ENCODE results near the gene FAM20C. TPM values are rescaled to one million over a fixed set of nuclear protein-coding genes. Genes with fewer than 3 reads are reported as not detected.

Gene FAM20C
- total RNA-seq, 3 donors from 2014 or later (not counting 1 experiment from before 2014, with no cell fraction given): 1.2 to 8.6 (median 3.9) TPM

GRCh38 chr7:220151-220841, 27.9 kb downstream of the FAM20C start:
- no peak for TF ChIP-seq CTCF (IDR thresholded peaks at IDR 0.05)
- Histone ChIP-seq H3K4me1 (ENCODE audit: control insufficient read depth, insufficient read depth, low read length) (no peaks in the 10 kb centered on the region), H3K9me3 (ENCODE audit: control insufficient read depth, insufficient read depth, low read length) (no peaks in the 10 kb centered on the region), H3K4me3 (ENCODE audit: low read length) (no peak overlapping the region), H3K27ac (ENCODE audit: low read length) (no peak overlapping the region), H3K36me3 (ENCODE audit: control insufficient read depth, insufficient read depth, low read length) (no peaks in the 10 kb centered on the region), H3K27me3 (ENCODE audit: control insufficient read depth, insufficient read depth, low read length) (no peaks in the 10 kb centered on the region)
- Mint-ChIP-seq H3K27me3 (ENCODE audit: low read depth in 2 of 2) (no peaks in the 10 kb centered on the region), H3K9me3 (no peaks in the 10 kb centered on the region), H3K27ac (no peak overlapping the region), H3K36me3 (no peaks in the 10 kb centered on the region), H3K4me1 (no peaks in the 10 kb centered on the region), H3K4me3 (no peak overlapping the region)
- 72% methylated on average over 28 of the region's 28 CpGs for WGBS (ENCODE audit: insufficient coverage)
- no peak for DNase-seq
- intact Hi-C loops (cut with micrococcal nuclease): no loop called here
- ATAC-seq: no peak

- no peaks in the 10 kb centered on the region for H3K4me1 Mint-ChIP-seq
- TF ChIP-seq CTCF (IDR thresholded peaks at IDR 0.05): no peak
Observed at GRCh38 chr7:221978-222715, 29.8 kb downstream of the FAM20C start.

GRCh38 chr7:222716-223041, 30.3 kb downstream of the FAM20C start:
- H3K36me3 ChIP-seq (ENCODE audit: control insufficient read depth, insufficient read depth, low read length): no peaks in the 10 kb centered on the region
- no peak overlapping the region for H3K27ac ChIP-seq (ENCODE audit: low read length)
- no peaks in the 10 kb centered on the region for H3K4me1 ChIP-seq (ENCODE audit: control insufficient read depth, insufficient read depth, low read length)
- WGBS (ENCODE audit: insufficient coverage): 89% methylated on average over 10 of the region's 10 CpGs
- no peaks in the 10 kb centered on the region for H3K9me3 Mint-ChIP-seq
- no peak overlapping the region for H3K27ac Mint-ChIP-seq
- no peak overlapping the region for H3K4me3 ChIP-seq (ENCODE audit: low read length)
- no peak for DNase-seq
- peak in 1 of 3 donors; percentile 47 for ATAC-seq
- no peaks in the 10 kb centered on the region for H3K9me3 ChIP-seq (ENCODE audit: control insufficient read depth, insufficient read depth, low read length)
- no peaks in the 10 kb centered on the region for H3K27me3 ChIP-seq (ENCODE audit: control insufficient read depth, insufficient read depth, low read length)
- H3K4me1 Mint-ChIP-seq: no peaks in the 10 kb centered on the region
- no peaks in the 10 kb centered on the region for H3K36me3 Mint-ChIP-seq
- no peak overlapping the region for H3K4me3 Mint-ChIP-seq
- no peak for TF ChIP-seq CTCF (IDR thresholded peaks at IDR 0.05)
- intact Hi-C loops (cut with micrococcal nuclease): no loop called here
- no peaks in the 10 kb centered on the region for H3K27me3 Mint-ChIP-seq (ENCODE audit: low read depth in 2 of 2)

More at GRCh38 chr7:221978-222715, 29.8 kb downstream of the FAM20C start:
- peak in 1 of 3 donors; percentile 18 for ATAC-seq
- no peak overlapping the region for H3K27ac Mint-ChIP-seq
- Histone ChIP-seq H3K27ac (ENCODE audit: low read length) (no peak overlapping the region), H3K27me3 (ENCODE audit: control insufficient read depth, insufficient read depth, low read length) (no peaks in the 10 kb centered on the region), H3K36me3 (ENCODE audit: control insufficient read depth, insufficient read depth, low read length) (no peaks in the 10 kb centered on the region), H3K4me1 (ENCODE audit: control insufficient read depth, insufficient read depth, low read length) (no peaks in the 10 kb centered on the region), H3K4me3 (ENCODE audit: low read length) (no peak overlapping the region), H3K9me3 (ENCODE audit: control insufficient read depth, insufficient read depth, low read length) (no peaks in the 10 kb centered on the region)
- DNase-seq: no peak
- no peaks in the 10 kb centered on the region for H3K27me3 Mint-ChIP-seq (ENCODE audit: low read depth in 2 of 2)
- WGBS (ENCODE audit: insufficient coverage): 85% methylated on average over 14 of the region's 15 CpGs
- intact Hi-C loops (cut with micrococcal nuclease): no loop called here
- H3K4me3 Mint-ChIP-seq: no peak overlapping the region
- H3K36me3 Mint-ChIP-seq: no peaks in the 10 kb centered on the region
- no peaks in the 10 kb centered on the region for H3K9me3 Mint-ChIP-seq

Measured in natural killer cell (primary cell).